ENCODE results near the gene OGT. TPM values are rescaled to one million over a fixed set of nuclear protein-coding genes. Genes with fewer than 3 reads are reported as not detected.

Gene OGT
- total RNA-seq, 1 experiment from 2014 or later, result 174 TPM

GRCh38 chrX:71577682-71578081, 44.8 kb downstream of the OGT start:
- Histone ChIP-seq H3K4me1 (ENCODE audit: control insufficient read depth, insufficient read depth, low read length) (no peaks in the 10 kb centered on the region), H3K27me3 (ENCODE audit: control insufficient read depth, insufficient read depth, low read length) (no peaks in the 10 kb centered on the region), H3K36me3 (ENCODE audit: control insufficient read depth, insufficient read depth, low read length) (peaks cover 29% of the 10 kb centered on the region), H3K4me3 (ENCODE audit: low read depth in 2 of 2, low read length in 2 of 2) (no peak overlapping the region), H3K9me3 (ENCODE audit: control insufficient read depth, insufficient read depth, low read depth, low read length) (no peaks in the 10 kb centered on the region), H3K27ac (ENCODE audit: low read length) (no peak overlapping the region)
- in situ Hi-C loops (cut with HindIII; ENCODE audit: low pct_unique_long_range_greater_than_20kb, low sequenced_read_pairs) (no loop called here), intact Hi-C loops (cut with micrococcal nuclease; ENCODE audit: unreplicated experiment) (no loop called here)
- no peak for TF ChIP-seq REST (IDR thresholded peaks at IDR 0.05; ENCODE audit: insufficient read depth in 1 of 2, low read depth in 2 of 2, low read length in 1 of 2)
- TF ChIP-seq CTCF (IDR thresholded peaks at IDR 0.05), result no peak
- no peak for TF ChIP-seq POLR2AphosphoS5 (IDR thresholded peaks at IDR 0.05; ENCODE audit: low read depth, low read length)
- TF ChIP-seq SIN3A (IDR thresholded peaks at IDR 0.05; ENCODE audit: borderline replicate concordance, insufficient read depth, low read depth, low read length), result no peak
- TF ChIP-seq TCF7L2 (IDR thresholded peaks at IDR 0.05; ENCODE audit: low read depth, low read length), result no peak
- CTCF ChIA-PET, result no interaction called here
- POLR2A ChIA-PET, result interaction anchor here (0.7 kb wide), 1 partner anchor 10 kb away, joined by 5 read pairs; no protein-coding TSS in a partner anchor
- BruUV-seq (replicated peaks), result no TSS peak
- ATAC-seq (no peak), DNase-seq (ENCODE audit: low read depth, low spot score) (no peak)

- in situ Hi-C loops (cut with HindIII; ENCODE audit: low pct_unique_long_range_greater_than_20kb, low sequenced_read_pairs), result no loop called here
- H3K36me3 ChIP-seq (ENCODE audit: control insufficient read depth, insufficient read depth, low read length), result peaks cover 21% of the 10 kb centered on the region
- no peaks in the 10 kb centered on the region for H3K27me3 ChIP-seq (ENCODE audit: control insufficient read depth, insufficient read depth, low read length)
- POLR2A ChIA-PET, result no interaction called here
- no peak for ATAC-seq
- TF ChIP-seq TCF7L2 (IDR thresholded peaks at IDR 0.05; ENCODE audit: low read depth, low read length) (no peak), CTCF (IDR thresholded peaks at IDR 0.05) (no peak), POLR2AphosphoS5 (IDR thresholded peaks at IDR 0.05; ENCODE audit: low read depth, low read length) (no peak), SIN3A (IDR thresholded peaks at IDR 0.05; ENCODE audit: borderline replicate concordance, insufficient read depth, low read depth, low read length) (no peak), REST (IDR thresholded peaks at IDR 0.05; ENCODE audit: insufficient read depth in 1 of 2, low read depth in 2 of 2, low read length in 1 of 2) (no peak)
- H3K4me3 ChIP-seq (ENCODE audit: low read depth in 2 of 2, low read length in 2 of 2), result no peak within 1 kb of the TSS
- H3K9me3 ChIP-seq (ENCODE audit: control insufficient read depth, insufficient read depth, low read depth, low read length), result no peaks in the 10 kb centered on the region
- intact Hi-C loops (cut with micrococcal nuclease; ENCODE audit: unreplicated experiment), result no loop called here
- DNase-seq (ENCODE audit: low read depth, low spot score), result no peak
- H3K27ac ChIP-seq (ENCODE audit: low read length), result no peak within 1 kb of the TSS
- no TSS peak for BruUV-seq (replicated peaks)
- no peaks in the 10 kb centered on the region for H3K4me1 ChIP-seq (ENCODE audit: control insufficient read depth, insufficient read depth, low read length)
- CTCF ChIA-PET, result no interaction called here
Observed at GRCh38 chrX:71578253-71579135, 45.6 kb downstream of the OGT start, which contains the start of gene GCNA. Gene GCNA, plus strand, starts transcription at chrX:71578437. Its CDS starts 2,385 bp downstream, at chrX:71580822.

All from Panc1 (cell line).